Head of caudate nucleus (tissue), 42 donors: Measurements from ENCODE around the gene RBM15B.

ENCODE experiments used
- DNase-seq, 42 donors: peaks; one replicate each; pipeline versions ENCODE4 v3.0.0 to v3.0.0-alpha.2; 2020 to 2021; ENCODE audit warnings: mixed read lengths in 7 of 42
- intact Hi-C: fragments of 100-400 bp; cut with DNase I; formaldehyde crosslinking; loops from one replicate; pipeline ENCODE4 v1.15.0; 2022

The RBM15B gene

GRCh38 chr3:51388286-51389029 lies 2.6 kb upstream of the RBM15B start:
- intact Hi-C loops = loop anchor here (5.0 to 10.0 kb wide), 2 partner anchors 714 to 771 kb away; partner anchors contain the start of genes DOCK3 and MAPKAPK3
- peak in 1 of 42 donors; percentile 34 for DNase-seq

GRCh38 chr3:51389423-51390183 lies 1.5 kb upstream of the RBM15B start:
- DNase-seq = peak in 41 of 42 donors; percentile 40 to 86 (median 60)
- intact Hi-C loops = loop anchor here (5.0 to 10.0 kb wide), 4 partner anchors 108 to 772 kb away; partner anchors contain the start of genes DOCK3, MAPKAPK3 and TEX264

GRCh38 chr3:51390246-51391074 lies 625 bp upstream of the RBM15B start:
- DNase-seq = peak in 1 of 42 donors; percentile 27
- intact Hi-C loops = loop anchor here (5.0 to 10.0 kb wide), 2 partner anchors 107 to 284 kb away; partner anchors contain the start of gene TEX264

GRCh38 chr3:51391566-51392354 lies 675 bp downstream of the RBM15B start:
- peak in 20 of 42 donors; percentile 14 to 55 (median 31) for DNase-seq
- intact Hi-C loops = loop anchor here (5.0 to 10.0 kb wide), 2 partner anchors 106 to 283 kb away; partner anchors contain the start of gene TEX264

GRCh38 chr3:51392355-51393133 lies 1.5 kb downstream of the RBM15B start:
- intact Hi-C loops = loop anchor here (5.0 to 10.0 kb wide), 2 partner anchors 105 to 282 kb away; partner anchors contain the start of gene TEX264
- DNase-seq = no peak

- no peak for DNase-seq
- intact Hi-C loops = loop anchor here (5.0 to 10.0 kb wide), 2 partner anchors 104 to 282 kb away; partner anchors contain the start of gene TEX264
Observed at GRCh38 chr3:51393134-51393495, 2.0 kb downstream of the RBM15B start.

GRCh38 chr3:51393564-51393963 lies 2.5 kb downstream of the RBM15B start:
- intact Hi-C loops = loop anchor here (5.0 to 10.0 kb wide), 2 partner anchors 104 to 281 kb away; partner anchors contain the start of gene TEX264
- DNase-seq = no peak

GRCh38 chr3:51394541-51394940 lies 3.5 kb downstream of the RBM15B start:
- DNase-seq = peak in 1 of 42 donors; percentile 28
- intact Hi-C loops = loop anchor here (5.0 to 10.0 kb wide), 2 partner anchors 103 to 280 kb away; partner anchors contain the start of gene TEX264

GRCh38 chr3:51395493-51396213 lies 4.6 kb downstream of the RBM15B start:
- peak in 1 of 42 donors; percentile 23 for DNase-seq
- intact Hi-C loops = loop anchor here (10.0 kb wide), 1 partner anchor 279 kb away; the partner anchor contains the start of gene TEX264

- intact Hi-C loops = loop anchor here (10.0 kb wide), 1 partner anchor 278 kb away; the partner anchor contains the start of gene TEX264
- peak in 2 of 42 donors; percentile 34 to 36 for DNase-seq
Observed at GRCh38 chr3:51396401-51396800, 5.3 kb downstream of the RBM15B start.

- DNase-seq = peak in 1 of 42 donors; percentile 22
- intact Hi-C loops = loop anchor here (10.0 kb wide), 1 partner anchor 277 kb away; the partner anchor contains the start of gene TEX264
Observed at GRCh38 chr3:51397392-51397791, 6.3 kb downstream of the RBM15B start.

- intact Hi-C loops = loop anchor here (10.0 kb wide), 1 partner anchor 276 kb away; the partner anchor contains the start of gene TEX264
- DNase-seq = peak in 1 of 42 donors; percentile 22
Observed at GRCh38 chr3:51398595-51399310, 7.7 kb downstream of the RBM15B start.

GRCh38 chr3:51400166-51400565 lies 9.1 kb downstream of the RBM15B start:
- DNase-seq = peak in 1 of 42 donors; percentile 9
- intact Hi-C loops = no loop called here

- intact Hi-C loops = no loop called here
- no peak for DNase-seq
Observed at GRCh38 chr3:51401735-51402134, 10.7 kb downstream of the RBM15B start.

GRCh38 chr3:51403675-51404074 lies 12.6 kb downstream of the RBM15B start:
- no peak for DNase-seq
- intact Hi-C loops = no loop called here
